ENCODE measurements around the gene POLR3K.

DNA sequence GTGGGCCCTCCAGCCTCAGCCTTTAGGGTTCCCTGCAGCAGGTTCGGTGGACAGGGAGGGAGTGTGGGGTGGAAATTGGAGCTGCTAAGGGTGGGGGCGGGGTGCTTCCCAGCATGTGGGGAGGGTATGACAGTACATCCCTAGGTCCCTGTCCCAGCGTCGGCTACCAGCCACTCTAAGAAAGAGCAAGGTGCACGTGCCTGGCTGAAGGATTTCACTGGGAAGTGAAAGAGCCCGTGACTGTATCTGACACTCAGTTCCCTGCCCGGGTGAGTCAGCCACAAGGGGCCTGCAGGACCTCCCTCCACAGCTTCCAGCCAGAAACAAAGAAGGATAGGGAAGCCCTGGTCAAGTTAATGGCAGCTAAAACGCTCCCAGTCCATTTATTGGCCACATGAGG lies 4.3 kb upstream of the POLR3K start:
- no peak for TF ChIP-seq EZH2 (IDR thresholded peaks at IDR 0.05; ENCODE audit: low read length, missing control alignments)
- TF ChIP-seq, protein P1, sequence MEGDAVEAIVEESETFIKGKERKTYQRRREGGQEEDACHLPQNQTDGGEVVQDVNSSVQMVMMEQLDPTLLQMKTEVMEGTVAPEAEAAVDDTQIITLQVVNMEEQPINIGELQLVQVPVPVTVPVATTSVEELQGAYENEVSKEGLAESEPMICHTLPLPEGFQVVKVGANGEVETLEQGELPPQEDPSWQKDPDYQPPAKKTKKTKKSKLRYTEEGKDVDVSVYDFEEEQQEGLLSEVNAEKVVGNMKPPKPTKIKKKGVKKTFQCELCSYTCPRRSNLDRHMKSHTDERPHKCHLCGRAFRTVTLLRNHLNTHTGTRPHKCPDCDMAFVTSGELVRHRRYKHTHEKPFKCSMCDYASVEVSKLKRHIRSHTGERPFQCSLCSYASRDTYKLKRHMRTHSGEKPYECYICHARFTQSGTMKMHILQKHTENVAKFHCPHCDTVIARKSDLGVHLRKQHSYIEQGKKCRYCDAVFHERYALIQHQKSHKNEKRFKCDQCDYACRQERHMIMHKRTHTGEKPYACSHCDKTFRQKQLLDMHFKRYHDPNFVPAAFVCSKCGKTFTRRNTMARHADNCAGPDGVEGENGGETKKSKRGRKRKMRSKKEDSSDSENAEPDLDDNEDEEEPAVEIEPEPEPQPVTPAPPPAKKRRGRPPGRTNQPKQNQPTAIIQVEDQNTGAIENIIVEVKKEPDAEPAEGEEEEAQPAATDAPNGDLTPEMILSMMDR (conservative IDR thresholded peaks at IDR 0.05 in 1 of 2, IDR thresholded peaks at IDR 0.05 in 1 of 2; ENCODE audit: low read depth in 1 of 2, low read length in 2 of 2): no peak

All from fibroblast of lung (primary cell).